HT-29 (cell line): ENCODE data around the gene TRABD. TPM values are rescaled to one million over a fixed set of nuclear protein-coding genes. Genes with fewer than 3 reads are reported as not detected.
"Not testable (repeated sequence)": the region's sequence is repeated elsewhere in the genome, so short reads cannot be mapped to it uniquely, and the experiment has no call there.

Experiments used
- DNase-seq: peaks from one replicate; pipeline ENCODE4 v3.0.0-alpha.2; 2015; ENCODE audit warnings: low spot score
- total RNA-seq: library from RNA; depleted of rRNA; stranded (reverse); fragments of >200 nt; shearing (Covaris generic); gene quantifications from 2 replicates; pipeline ENCODE4 v1.2.3, GENCODE V29; 2014; rRNA removed

TRABD gene
- total RNA-seq: 75.2 and 82.3 TPM in 2 replicates

GRCh38 chr22:50185375-50186087 lies at the start of gene TRABD:
Gene TRABD (plus strand): TSS chr22:50185913. CDS start chr22:50193061, 7,148 bp downstream.
- peak; percentile 70 for DNase-seq

DNA sequence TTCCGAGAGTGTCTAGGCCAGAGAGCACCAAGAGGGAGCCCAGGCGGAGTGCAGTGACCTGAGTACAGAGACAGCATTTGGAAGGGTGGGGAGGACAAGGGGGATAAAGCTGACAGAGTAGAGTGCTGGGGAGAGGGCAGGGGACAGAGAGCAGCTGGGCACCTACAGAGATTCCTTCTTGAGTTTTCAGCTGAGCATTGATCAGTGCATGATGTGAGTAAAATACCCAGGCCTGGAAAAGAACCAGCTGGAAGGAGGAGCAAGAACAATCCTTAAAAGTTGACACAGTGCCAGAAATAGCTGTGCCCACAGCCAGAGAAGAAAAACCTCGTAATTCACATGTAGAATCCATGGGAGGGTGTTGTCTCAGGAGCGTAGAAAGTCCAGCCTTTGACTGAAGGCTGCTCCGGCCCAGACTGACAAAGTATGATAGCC lies 49.1 kb upstream of the TRABD start:
- no peak for DNase-seq

DNA sequence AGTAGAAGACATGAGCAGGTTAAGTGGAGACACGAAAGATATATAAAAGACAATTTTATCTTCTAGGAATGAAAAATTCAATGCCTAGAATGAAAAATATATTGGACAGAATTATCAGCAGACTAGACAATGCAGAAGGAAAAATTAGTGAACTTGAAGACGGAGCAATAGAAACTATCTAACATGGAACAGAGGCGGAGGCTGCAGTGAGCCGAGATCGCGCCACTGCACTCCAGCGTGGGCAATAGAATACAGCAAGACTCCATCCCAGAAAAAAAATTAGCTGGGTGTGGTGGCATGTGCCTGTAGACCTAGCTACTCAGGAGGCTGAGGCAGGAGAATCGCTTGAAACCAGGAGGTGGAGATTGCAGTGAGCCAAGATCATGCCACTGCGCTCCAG lies 48.4 kb upstream of the TRABD start:
- DNase-seq: not testable (repeated sequence)

DNA sequence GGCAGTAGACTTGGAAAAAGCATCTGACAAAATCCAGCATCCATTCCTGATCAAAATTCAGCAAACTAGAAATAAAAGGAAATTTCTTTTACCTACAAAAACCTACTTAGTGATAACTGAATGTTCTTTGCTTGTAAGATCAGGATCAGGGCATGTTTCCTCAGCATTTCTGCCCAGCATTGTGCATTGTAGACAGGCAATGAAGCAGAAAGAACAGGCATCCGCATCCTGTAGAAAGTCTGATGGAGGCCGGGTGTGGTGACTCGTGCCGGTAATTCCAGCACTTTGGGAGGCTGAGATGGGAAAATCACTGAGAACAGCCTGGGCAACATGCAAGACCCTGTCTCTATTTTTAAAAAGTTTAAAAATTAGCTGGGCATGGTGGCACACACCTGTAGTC lies 47.7 kb upstream of the TRABD start:
- no peak for DNase-seq

DNA sequence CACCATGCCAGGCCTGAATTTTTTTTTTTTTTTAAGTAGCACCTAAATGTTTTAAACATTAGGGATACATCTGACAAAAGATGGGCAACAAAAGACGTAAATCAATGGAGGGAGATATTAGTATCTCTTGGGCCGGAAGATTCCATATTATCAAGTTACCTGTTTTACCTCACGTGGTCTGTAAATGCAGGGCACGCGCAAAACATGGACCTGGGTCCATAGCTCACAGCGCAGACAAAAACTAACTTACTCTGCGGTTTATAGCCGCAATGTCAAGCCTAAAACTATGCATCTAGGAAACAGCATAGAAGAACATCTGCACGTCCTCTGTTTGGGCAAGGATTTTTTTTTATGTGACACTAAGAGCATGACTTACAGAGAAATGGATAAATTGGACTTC lies 46.7 kb upstream of the TRABD start:
- no peak for DNase-seq

DNA sequence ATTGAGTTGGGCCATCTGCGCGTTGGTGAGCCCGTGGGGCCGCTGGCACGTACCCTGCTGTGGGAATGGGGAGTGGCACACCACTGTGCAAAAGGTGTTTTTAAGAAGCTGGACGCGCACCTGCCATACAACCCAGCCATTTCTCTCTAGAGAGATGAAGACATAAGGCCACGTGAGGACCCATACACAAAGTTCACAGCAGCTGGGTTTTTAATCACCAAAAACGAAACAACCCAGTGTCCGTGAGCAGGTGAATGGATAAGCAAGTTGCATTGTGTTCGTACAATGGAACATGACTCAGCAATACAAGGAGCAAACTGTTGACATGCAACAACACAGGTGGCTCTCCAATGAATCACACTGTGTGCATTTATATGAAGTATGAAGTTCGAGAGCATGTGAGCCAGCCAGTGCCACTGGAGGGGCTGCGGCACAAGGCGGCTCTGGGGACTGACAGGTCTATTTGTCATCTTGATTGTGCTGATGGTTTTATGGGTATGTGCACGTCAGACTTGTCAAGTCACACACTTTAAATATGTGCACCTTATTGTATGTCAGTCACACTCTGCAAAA lies 45.8 kb upstream of the TRABD start:
- no peak for DNase-seq

GRCh38 chr22:50140615-50141014 lies 45.1 kb upstream of the TRABD start:
- DNase-seq: no peak

- DNase-seq: no peak
Observed at GRCh38 chr22:50141462-50141861, 44.3 kb upstream of the TRABD start.

- no peak for DNase-seq
Observed at GRCh38 chr22:50141891-50142363, 43.8 kb upstream of the TRABD start.

- no peak for DNase-seq
Observed at GRCh38 chr22:50143096-50143495, 42.6 kb upstream of the TRABD start.

- no peak for DNase-seq
Observed at GRCh38 chr22:50144005-50144614, 41.6 kb upstream of the TRABD start.

- no peak for DNase-seq
Observed at GRCh38 chr22:50145721-50146438, 39.8 kb upstream of the TRABD start.

DNA sequence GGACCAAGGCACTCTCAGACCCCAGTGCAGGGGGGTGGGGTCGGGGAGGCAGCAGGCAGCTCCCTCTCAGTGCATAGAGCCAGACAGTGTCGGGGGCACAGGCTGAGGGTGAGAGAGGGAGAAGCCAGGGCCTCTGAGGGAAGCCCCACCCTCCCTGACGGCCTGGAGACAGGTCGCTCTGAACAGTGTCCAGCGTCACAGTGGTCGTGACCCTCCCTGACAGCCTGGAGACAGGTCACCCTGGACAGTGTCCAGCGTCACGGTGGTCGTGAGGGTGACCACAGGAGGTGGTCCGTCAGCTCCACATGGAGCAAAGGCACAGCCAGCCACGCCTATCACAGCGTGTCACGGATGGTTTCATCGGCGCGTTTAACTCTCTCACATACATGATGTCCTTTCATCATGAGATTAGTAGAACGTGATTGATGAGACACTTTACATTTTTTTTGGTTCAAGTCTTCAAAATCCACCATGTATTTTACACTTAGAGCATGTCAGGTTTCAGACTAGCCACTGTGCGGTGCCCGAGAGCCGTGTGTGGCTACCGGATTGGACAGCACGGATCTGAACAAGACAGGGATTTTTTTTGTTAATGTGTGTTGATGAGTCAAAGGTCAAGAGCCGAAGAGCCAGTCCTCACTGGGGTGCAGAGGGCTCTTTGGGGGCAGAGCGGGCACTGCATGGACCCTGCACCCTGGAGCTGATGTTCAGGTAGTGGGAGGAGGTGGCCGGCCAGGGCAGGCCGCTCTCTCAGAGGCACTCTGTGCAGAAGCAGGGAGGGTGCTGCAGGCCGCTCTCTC lies 39.1 kb upstream of the TRABD start:
- peak; percentile 56 for DNase-seq

DNA sequence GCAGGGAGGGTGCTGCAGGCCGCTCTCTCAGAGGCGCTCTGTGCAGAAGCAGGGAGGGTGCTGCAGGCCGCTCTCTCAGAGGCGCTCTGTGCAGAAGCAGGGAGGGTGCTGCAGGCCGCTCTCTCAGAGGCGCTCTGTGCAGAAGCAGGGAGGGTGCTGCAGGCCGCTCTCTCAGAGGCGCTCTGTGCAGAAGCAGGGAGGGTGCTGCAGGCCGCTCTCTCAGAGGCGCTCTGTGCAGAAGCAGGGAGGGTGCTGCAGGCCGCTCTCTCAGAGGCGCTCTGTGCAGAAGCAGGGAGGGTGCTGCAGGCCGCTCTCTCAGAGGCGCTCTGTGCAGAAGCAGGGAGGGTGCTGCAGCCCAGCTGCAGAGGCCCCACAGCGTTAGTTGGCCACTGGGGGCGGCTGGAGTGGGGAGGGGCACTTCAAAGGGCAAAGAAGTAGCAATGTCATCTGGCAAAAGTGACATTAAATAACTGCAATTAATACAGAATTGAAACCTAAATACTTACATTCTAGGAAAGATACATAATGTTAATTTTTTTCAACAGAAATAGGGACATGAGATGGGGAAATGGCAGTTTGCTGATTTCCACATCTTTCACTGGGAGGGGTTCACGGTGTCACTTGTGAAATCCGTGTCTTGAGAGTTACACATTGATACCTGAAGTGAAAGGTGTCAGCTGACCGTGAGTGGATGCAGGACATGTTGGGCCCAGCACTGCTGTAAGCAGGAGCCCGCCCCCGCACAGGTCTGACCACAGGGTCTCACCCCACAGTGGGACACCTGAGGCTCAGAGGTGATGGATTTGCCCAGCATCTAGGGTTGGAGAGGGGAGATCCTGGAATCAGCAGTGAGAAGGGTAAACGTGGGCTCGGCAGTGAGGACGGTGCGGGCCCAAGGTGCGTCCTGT lies 38.2 kb upstream of the TRABD start:
- not testable (repeated sequence) for DNase-seq

DNA sequence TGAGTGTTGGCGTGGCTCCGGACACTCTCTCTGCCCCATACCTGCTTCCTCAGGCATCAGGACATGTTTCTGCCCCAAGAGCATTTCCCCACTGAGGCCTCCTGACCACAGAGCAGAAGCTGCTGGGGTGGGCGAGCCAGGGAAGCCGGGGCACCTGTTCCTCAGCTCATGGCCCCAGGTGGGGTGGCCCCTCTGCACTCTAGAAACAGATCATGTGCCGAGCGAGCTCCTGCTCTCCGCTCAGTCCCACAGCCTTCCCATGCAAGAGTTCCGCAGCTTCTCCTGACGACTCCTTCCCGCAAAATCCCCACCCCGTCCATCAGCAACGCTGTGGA lies 37.6 kb upstream of the TRABD start:
- DNase-seq: no peak

DNA sequence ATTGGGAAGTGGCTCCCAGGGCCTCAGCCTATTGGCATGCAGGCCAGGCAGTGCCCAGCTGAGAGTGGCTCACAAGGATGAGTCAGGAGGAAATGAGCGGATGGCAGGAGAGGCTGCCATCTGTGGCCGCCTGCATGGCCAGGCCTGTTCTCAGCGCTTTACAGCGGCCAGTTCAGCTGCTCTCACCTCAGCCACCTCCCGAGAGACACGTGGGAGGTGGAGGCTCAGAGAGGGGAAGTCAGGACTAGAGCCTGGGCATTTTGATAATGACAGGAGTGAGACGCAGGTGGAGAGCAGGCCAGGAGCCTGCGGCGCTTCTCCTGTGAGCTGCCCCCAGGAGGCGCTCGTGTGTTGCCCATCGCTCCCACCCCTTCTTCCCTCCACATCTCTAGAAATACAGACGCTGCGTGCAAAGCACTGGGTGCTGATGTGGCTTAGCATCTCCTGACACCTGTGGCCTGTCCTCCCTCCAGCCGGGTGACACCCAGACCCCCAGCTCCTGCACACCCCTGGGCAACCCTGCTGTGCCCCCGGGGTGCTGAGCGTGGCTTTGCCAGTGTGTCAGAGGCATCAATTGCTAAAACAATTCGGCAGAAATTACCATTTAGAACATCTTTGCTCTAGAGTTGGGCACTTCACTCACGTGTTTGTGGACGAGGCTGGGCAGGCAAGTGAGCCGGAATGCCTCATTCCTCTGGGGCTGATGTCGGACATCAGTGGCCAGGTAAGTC lies 36.6 kb upstream of the TRABD start:
- peak; percentile 80 for DNase-seq

GRCh38 chr22:50150161-50151129 lies 35.3 kb upstream of the TRABD start:
- DNase-seq: no peak
